Right cardiac atrium (tissue), 5 donors: ENCODE results near the gene FMNL3. TPM values are rescaled to one million over a fixed set of nuclear protein-coding genes. Genes with fewer than 3 reads are reported as not detected.

Experiments used
- ATAC-seq, 2 donors: fragments of 200-7000 bp; cut with Tn5 transposase; one replicate each; pipeline versions ENCODE4 v1.8.0 to v1.9.1; 2020; ENCODE audit warnings: moderate library complexity in 2 of 2, mild to moderate bottlenecking in 1 of 2
- DNase-seq, 3 donors: peaks; one replicate each; pipeline ENCODE4 v3.0.0-alpha.2; 2020
- H3K27ac ChIP-seq: one replicate; pipeline ENCODE4 v1.5.1; 2013; ENCODE audit warnings: mild to moderate bottlenecking, low read length, control low read depth, moderate library complexity
- H3K27me3 ChIP-seq: one replicate; pipeline ENCODE4 v1.6.1; 2013; ENCODE audit not compliant: control insufficient read depth, insufficient read depth
- H3K4me1 ChIP-seq: one replicate; pipeline ENCODE4 v1.6.1; 2013; ENCODE audit warnings: low read length; ENCODE audit not compliant: control insufficient read depth, insufficient read depth
- H3K4me3 ChIP-seq: one replicate; pipeline ENCODE4 v1.5.1; 2013; ENCODE audit warnings: low read length, control low read depth
- H3K9me3 ChIP-seq: one replicate; pipeline ENCODE4 v1.6.1; 2013; ENCODE audit warnings: low read length; ENCODE audit not compliant: control insufficient read depth
- WGBS: extraction: QIAGEN DNeasy Blood & Tissue Kit; methylation state at CpG from one replicate; pipeline ENCODE4 v1.1.7; 2013; 5-methylcytosine and 5-hydroxymethylcytosine counted together
- intact Hi-C, 4 donors: fragments of 100-400 bp; cut with DNase I; formaldehyde crosslinking; loops; one replicate each; pipeline versions ENCODE4 v1.11.0 to v1.14.0; 2022 to 2023
- polyA plus RNA-seq: library from polyadenylated mRNA; stranded (reverse); fragments of 200-250 nt; gene quantifications from one replicate; pipeline ENCODE4 v1.2.3, GENCODE V29; 2013
- total RNA-seq, 4 donors: library from RNA; stranded (reverse); fragmentation: NEBNext Ultra II Directional; extraction: Animal tissue kit (Norgen Biotek cat#: 25700); gene quantifications; one replicate each; pipeline ENCODE4 v1.2.1, GENCODE V29; 2021
- donor health status: healthy with polysubstance abuse.
- donor health status: DM: no; HTN: yes; CAD: no.
- donor health status: DM: no; HTN: no; CAD: no.
- donor health status: DM: no; HTN: yes; CAD: no; lungs with severe emphysema.
- donor health status: DM: yes; HTN: yes; CAD: no.

FMNL3 gene
- total and polyA plus RNA-seq, 5 donors: 7.0 to 19.0 (median 11.8) TPM

DNA sequence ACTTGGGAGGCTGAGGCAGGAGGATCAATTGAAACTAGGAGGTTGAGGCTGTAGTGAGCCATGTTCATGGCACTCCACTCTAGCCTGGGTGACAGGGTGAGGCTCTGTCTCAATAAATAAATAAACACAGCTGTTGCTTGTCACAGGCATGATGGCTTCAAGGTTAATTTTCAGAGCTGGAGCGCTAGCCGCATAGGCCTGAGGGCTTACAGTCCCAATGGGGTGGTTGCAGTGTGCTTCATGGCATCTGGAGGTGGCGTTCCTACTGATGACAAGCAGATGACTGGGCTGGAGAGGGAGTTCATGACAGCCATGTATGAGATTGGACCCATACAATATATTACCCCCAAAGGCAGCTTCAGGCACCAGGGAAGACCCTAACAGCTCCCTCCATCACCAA is 1.6 kb upstream of the FMNL3 start:
- intact Hi-C loops: loop anchor here in 1 of 4 donors (5.0 kb wide), 1 partner anchor 37 kb away; no protein-coding TSS in a partner anchor
- Histone ChIP-seq H3K4me1 (peaks cover 4% of the 10 kb centered on the region), H3K27me3 (no peaks in the 10 kb centered on the region), H3K4me3 (no peak overlapping the region), H3K27ac (no peak overlapping the region), H3K9me3 (no peaks in the 10 kb centered on the region)
- DNase-seq (no peak), ATAC-seq (no peak)
- 94% methylated on average over 3 of the region's 3 CpGs for WGBS

DNA sequence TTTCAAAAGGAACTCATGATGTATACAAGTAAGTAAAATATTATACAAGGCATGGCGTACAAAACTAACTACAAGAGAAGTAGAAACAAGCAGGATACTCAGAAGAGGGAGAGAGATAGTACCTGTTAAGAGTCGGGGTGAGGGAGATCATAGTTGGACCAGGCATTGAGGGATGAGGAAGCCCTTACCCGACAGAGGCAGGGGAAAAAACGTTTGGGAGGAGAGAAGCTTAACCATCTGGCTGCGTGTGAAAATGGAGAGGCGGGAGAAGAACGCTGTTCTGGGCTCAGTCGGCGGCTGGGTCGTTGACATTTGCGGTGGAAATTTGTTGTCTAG is 575 bp upstream of the FMNL3 start:
- no peaks in the 10 kb centered on the region for H3K27me3 ChIP-seq
- H3K9me3 ChIP-seq: no peaks in the 10 kb centered on the region
- H3K27ac ChIP-seq: no peak overlapping the region
- no peak for ATAC-seq
- no peak for DNase-seq
- WGBS: 45% methylated on average over 11 of the region's 11 CpGs
- no peak overlapping the region for H3K4me3 ChIP-seq
- intact Hi-C loops: loop anchor here (1.0 to 5.0 kb wide), 4 partner anchors 35 to 65 kb away; no protein-coding TSS in a partner anchor
- H3K4me1 ChIP-seq: peaks cover 4% of the 10 kb centered on the region

DNA sequence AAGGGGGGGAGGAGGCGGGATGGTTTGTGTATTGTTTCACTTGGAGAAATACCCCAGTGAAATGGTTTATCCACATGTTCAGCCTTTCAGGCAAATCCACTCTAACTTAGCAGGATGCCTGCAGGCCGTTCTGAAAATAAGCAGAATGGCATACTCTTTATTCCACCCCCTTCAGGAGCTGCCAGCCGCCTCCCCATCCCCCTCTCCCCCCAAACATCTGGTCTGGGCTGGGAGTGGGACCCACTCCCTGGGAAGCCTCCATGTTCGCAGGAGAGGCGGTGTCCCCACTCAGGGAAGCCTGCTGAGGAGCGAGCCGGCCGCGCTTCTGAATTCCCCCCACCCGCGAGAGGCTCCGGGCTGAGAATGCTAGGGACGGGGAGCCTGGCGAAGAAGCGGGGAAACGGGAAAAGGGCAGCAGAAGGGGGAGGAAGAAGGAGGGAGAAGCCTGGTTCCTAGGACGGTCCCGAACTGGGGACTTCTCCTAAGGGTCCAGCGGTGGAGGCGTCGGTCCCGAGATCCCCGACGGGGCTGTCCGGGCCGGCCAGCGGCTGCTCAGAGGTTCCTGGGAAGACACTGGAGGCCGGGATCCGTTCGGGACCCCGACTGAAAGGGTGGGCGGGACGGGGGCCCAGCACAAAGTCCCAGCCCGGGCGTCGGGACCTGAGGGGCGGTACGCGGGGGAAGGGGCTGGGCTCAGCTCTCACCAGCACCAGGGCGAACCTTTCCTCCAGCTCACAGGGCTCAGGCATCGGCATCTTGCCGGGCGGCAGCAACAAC is 666 bp downstream of the FMNL3 start:
- Histone ChIP-seq H3K4me1 (peaks cover 4% of the 10 kb centered on the region), H3K27me3 (no peaks in the 10 kb centered on the region), H3K9me3 (no peaks in the 10 kb centered on the region), H3K4me3 (peak overlapping the region; percentile 74), H3K27ac (peak overlapping the region; percentile 81)
- intact Hi-C loops: loop anchor here (1.0 to 5.0 kb wide), 4 partner anchors 34 to 64 kb away; no protein-coding TSS in a partner anchor
- DNase-seq: peak; percentile 46 to 77 (median 76)
- peak; percentile 24 to 39 for ATAC-seq
- 3% methylated on average over 43 of the region's 43 CpGs for WGBS

DNA sequence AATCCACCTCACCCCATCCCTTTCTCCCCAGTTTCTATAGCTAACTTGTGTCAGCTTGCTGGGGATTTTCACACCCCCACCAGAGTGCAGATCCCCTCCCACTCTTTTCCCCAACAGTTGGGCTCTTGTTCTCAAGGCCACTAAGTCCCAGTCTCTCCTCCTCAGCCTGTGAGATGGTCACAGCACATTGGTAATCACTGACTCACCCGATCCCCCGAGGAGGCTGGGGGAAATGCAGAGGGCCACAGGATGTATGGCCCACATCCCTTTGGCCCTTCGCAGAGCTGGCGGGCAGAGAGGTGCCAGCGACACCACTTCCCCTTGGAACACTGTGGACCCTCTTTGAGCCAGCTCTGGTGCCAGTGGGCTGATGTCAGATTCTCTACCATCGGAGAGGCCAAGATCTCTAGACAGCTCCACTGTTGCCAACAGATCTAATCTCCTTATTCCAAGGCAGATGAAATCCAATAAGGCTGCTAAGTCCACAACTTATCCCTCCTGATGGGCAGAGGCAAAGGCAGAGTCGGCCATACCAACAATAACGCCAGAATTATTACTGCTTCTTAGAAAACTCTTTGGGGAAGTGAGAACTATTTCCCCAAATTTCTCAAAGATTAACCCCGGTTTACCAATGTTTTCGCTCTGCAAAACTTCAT is 1.6 kb downstream of the FMNL3 start:
- Histone ChIP-seq H3K27me3 (no peaks in the 10 kb centered on the region), H3K4me3 (peak overlapping the region; percentile 74), H3K9me3 (no peaks in the 10 kb centered on the region), H3K4me1 (peaks cover 4% of the 10 kb centered on the region), H3K27ac (peak overlapping the region; percentile 78)
- peak; percentile 65 to 76 (median 74) for DNase-seq
- WGBS: 30% methylated on average over 10 of the region's 10 CpGs
- ATAC-seq: peak in 1 of 2 donors; percentile 45
- intact Hi-C loops: loop anchor here in 3 of 4 donors (2.0 to 5.0 kb wide), 3 partner anchors 33 to 63 kb away; no protein-coding TSS in a partner anchor

DNA sequence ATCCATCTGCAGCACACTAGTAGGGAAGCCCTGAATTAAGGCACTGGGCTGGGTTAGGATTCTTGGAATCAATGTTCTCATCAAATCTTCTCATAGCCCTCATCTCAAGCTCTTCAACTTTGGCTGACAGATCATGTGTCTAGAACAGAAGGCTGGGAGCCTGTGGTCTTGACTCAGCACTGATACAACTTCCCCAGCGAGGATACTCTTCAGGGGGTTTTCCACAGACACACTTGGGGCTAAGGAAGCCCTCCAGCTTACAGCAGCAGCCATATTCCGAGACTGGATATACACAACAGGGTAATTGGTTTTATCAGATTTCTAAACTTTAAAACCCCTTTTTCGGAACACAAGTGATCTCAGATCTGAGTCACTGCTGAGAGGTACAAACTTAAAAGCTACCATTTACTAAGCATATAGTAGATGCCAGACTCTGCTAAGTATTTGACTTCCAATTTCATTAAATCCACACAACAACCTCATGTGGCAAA is 3.5 kb downstream of the FMNL3 start:
- intact Hi-C loops: no loop called here
- Histone ChIP-seq H3K27ac (no peak overlapping the region), H3K4me1 (peaks cover 4% of the 10 kb centered on the region), H3K4me3 (no peak overlapping the region), H3K27me3 (no peaks in the 10 kb centered on the region), H3K9me3 (no peaks in the 10 kb centered on the region)
- 63% methylated on average over 3 of the region's 3 CpGs for WGBS
- no peak for DNase-seq
- no peak for ATAC-seq

DNA sequence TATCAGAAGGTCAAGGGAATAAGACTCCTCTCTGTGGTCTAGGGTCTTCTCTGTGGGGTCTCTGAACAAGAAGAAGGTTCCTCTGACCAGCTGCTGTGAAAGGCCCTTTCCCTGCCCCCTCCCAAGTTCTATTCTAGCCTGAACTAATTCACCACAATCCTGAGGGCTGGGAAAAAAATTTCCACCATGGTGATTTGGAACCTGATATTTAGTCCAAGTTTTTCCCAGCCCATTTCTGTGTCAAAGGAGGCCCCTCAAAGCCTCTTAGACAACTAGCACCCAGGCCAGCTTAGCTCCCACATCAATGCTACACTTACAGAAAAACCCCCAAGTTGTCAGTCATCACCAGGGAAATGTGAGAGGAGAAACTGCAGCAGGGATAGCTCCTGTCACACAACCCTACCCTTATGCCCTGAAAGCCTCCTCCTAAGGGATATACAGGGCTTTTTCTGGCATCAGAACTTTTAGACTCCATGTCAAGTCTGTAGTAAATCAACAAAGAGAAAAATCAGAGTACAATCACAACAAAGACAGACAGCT is 4.5 kb downstream of the FMNL3 start:
- Histone ChIP-seq H3K4me3 (no peak overlapping the region), H3K9me3 (no peaks in the 10 kb centered on the region), H3K4me1 (peaks cover 9% of the 10 kb centered on the region), H3K27me3 (no peaks in the 10 kb centered on the region), H3K27ac (peak overlapping the region; percentile 36)
- intact Hi-C loops: no loop called here
- ATAC-seq (no peak), DNase-seq (no peak)

DNA sequence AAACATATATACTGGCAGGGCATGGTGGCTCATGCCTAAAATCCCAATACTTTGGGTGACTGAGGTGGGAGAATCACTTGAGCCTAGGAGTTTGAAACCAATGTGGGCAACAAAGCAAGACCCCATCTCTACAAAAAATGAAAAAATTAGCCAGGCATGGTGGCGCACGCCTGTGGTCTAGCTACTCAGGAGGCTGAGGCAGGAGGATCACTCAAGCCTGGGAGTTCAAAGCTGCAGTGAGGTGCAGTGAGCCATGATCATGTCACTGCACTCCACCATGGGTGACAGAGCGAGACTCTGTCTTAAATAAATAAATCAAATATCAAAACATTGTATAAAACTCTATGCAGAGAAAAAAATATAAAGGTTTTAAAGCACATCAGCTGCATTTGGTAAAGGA is 5.2 kb downstream of the FMNL3 start:
- H3K9me3 ChIP-seq: no peaks in the 10 kb centered on the region
- intact Hi-C loops: no loop called here
- H3K27me3 ChIP-seq: no peaks in the 10 kb centered on the region
- H3K4me3 ChIP-seq: no peak overlapping the region
- no peak for DNase-seq
- no peak for ATAC-seq
- peaks cover 12% of the 10 kb centered on the region for H3K4me1 ChIP-seq
- WGBS: 94% methylated on average over 3 of the region's 3 CpGs
- H3K27ac ChIP-seq: no peak overlapping the region

DNA sequence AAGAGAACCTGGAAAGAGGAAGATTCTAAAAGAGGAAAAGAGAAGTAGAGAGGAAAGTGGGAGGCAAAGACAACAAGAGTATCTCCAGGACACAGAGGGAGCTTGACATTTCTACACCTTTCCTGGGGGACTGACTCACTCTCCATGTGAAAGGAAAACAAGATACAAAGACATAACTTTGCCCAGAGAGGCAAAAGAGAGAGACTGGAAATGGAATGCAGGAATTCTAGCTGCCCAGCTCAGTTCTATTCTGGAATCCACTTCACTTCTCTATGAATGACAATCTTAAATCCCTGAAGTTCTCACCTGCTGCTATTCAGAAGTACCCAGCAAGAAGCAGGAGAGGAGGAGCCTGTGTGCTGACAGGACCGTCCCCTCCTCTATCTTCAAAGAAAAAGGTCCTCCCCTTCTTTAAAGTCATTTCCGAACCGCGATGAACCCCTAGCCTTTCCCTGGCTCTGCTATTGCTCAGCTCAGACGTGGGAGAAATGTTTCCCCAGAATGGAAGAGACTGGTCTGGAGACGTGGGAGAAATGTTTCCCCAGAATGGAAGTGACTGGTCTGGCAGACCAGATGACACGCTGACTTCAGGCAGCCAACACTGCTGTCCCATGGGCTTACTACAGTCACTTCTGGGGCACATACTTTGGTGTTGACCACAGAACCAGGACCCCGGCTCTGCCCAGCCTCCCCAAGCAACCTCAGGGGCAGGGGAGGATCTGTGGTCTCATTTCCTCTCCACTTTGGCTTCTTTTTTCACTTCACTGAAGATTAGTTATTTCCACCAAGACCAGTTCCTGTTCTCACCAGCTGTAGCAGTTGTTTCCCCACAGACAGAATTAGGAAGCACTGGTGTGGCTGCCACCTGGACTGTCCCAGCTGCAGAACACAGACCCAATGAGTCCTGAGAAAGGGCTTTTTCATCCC is 8.3 kb downstream of the FMNL3 start:
- intact Hi-C loops: no loop called here

DNA sequence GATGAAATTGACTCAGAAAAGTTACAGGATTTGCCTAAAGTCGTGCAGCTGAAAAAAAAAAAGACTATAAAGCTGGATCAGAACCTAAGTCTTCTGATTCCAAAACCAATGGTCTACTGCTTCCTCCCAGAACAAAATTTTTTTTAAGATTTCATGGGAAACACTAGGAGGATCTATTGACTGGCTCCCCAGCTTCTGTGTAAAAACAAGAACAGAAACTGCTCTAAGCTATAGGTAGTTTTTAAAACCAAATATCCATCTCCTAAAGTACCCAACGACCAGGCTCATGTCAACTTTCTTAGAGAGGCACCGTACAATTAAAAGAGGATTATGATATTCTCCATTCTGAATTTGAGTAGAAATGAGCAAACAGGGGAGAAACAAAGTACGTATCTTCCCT is 9.4 kb downstream of the FMNL3 start:
- Histone ChIP-seq H3K27ac (peak overlapping the region; percentile 37), H3K4me3 (no peak overlapping the region), H3K27me3 (no peaks in the 10 kb centered on the region), H3K9me3 (no peaks in the 10 kb centered on the region), H3K4me1 (peaks cover 8% of the 10 kb centered on the region)
- DNase-seq (no peak), ATAC-seq (no peak)
- WGBS: 69% methylated on average over 4 of the region's 4 CpGs
- intact Hi-C loops: no loop called here

More for the DNA sequence above, 8.3 kb downstream of the FMNL3 start:
- no peaks in the 10 kb centered on the region for H3K27me3 ChIP-seq
- WGBS: 5% methylated on average over 8 of the region's 8 CpGs
- peaks cover 8% of the 10 kb centered on the region for H3K4me1 ChIP-seq
- H3K4me3 ChIP-seq: peak overlapping the region; percentile 36
- no peaks in the 10 kb centered on the region for H3K9me3 ChIP-seq
- DNase-seq (peak; percentile 58 to 72 (median 62)), ATAC-seq (peak; percentile 73 to 85)
- H3K27ac ChIP-seq: peak overlapping the region; percentile 53

DNA sequence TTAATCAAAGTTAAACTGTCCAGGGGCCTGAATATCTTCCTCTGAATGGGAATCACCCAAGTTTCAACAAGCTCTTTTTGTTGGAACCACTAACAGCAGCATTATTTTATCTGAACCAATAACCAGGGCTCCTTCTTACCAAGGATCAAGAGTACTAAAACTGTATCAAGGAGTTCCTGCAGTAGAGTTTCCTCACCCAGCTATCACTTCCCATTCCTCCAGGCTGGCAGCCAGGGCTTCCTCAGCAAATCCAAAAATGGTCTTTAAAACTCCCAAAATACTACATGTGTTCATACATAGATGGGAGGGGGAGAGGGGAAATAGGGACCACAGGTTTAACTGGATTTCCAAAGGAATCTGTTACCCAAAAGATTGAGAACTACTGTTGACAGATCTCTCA is 10.5 kb downstream of the FMNL3 start:
- ATAC-seq: no peak

More for the DNA sequence above, 10.5 kb downstream of the FMNL3 start:
- DNase-seq: no peak
- Histone ChIP-seq H3K4me3 (no peak overlapping the region), H3K27me3 (no peaks in the 10 kb centered on the region), H3K4me1 (peaks cover 8% of the 10 kb centered on the region), H3K27ac (no peak overlapping the region), H3K9me3 (no peaks in the 10 kb centered on the region)
- intact Hi-C loops: no loop called here
